GM23338 (cell line): ENCODE measurements around the gene SLC12A7. TPM values are rescaled to one million over a fixed set of nuclear protein-coding genes. Genes with fewer than 3 reads are reported as not detected.

Source experiments
- ATAC-seq: fragments of 200-7000 bp; cut with Tn5 transposase; 3 replicates; pipeline ENCODE4 v1.9.1; 2020
- DNase-seq: peaks from one replicate; pipeline ENCODE4 v3.0.0-alpha.2; 2015; ENCODE audit warnings: low spot score
- H2AFZ ChIP-seq: fragments of 200-600 bp; sonication (generic); 2 replicates; pipeline ENCODE4 v1.8.0; 2016; ENCODE audit warnings: antibody characterized with exemption, mild to moderate bottlenecking, moderate library complexity
- H3F3A ChIP-seq: fragments of 200-600 bp; sonication (generic); replicated peaks from 2 replicates; pipeline ENCODE4 v1.8.0; 2017; ENCODE audit warnings: antibody characterized with exemption, mixed run types, low read depth
- H3K27ac ChIP-seq: fragments of 200-600 bp; sonication (generic); 2 replicates; pipeline ENCODE4 v1.6.1; 2016; ENCODE audit warnings: low read depth
- H3K27me3 ChIP-seq: fragments of 200-600 bp; sonication (generic); 2 replicates; pipeline ENCODE4 v1.8.0; 2016; ENCODE audit warnings: mild to moderate bottlenecking, mixed run types, moderate library complexity; ENCODE audit not compliant: insufficient read depth
- H3K36me3 ChIP-seq: fragments of 200-600 bp; sonication (generic); 2 replicates; pipeline ENCODE4 v1.8.0; 2016; ENCODE audit warnings: mild to moderate bottlenecking; ENCODE audit not compliant: insufficient read depth
- H3K4me1 ChIP-seq: fragments of 200-600 bp; sonication (generic); 2 replicates; pipeline ENCODE4 v1.8.0; 2016; ENCODE audit warnings: mild to moderate bottlenecking, moderate library complexity; ENCODE audit not compliant: insufficient read depth
- H3K4me2 ChIP-seq: fragments of 200-600 bp; sonication (generic); 2 replicates; pipeline ENCODE4 v1.7.1; 2017; ENCODE audit warnings: mixed run types
- H3K4me3 ChIP-seq: fragments of 200-600 bp; sonication (generic); 2 replicates; pipeline ENCODE4 v1.6.1; 2016; ENCODE audit warnings: mixed run types
- H3K79me2 ChIP-seq: fragments of 200-600 bp; sonication (generic); replicated peaks from 2 replicates; pipeline ENCODE4 v1.8.0; 2017; ENCODE audit warnings: mild to moderate bottlenecking; ENCODE audit not compliant: insufficient read depth
- H3K9me2 ChIP-seq: fragments of 200-600 bp; sonication (generic); 2 replicates; pipeline ENCODE4 v1.8.0; 2017; ENCODE audit not compliant: insufficient read depth
- H4K20me1 ChIP-seq: fragments of 200-600 bp; sonication (generic); replicated peaks from 2 replicates; pipeline ENCODE4 v1.8.0; 2017; ENCODE audit warnings: mild to moderate bottlenecking; ENCODE audit not compliant: insufficient read depth
- H3K27ac Mint-ChIP-seq: 2 replicates; pipeline ENCODE4 v1.8.0; 2020; ENCODE audit warnings: inconsistent platforms, mild to moderate bottlenecking, moderate library complexity, mixed read lengths
- H3K27me3 Mint-ChIP-seq: 3 replicates; pipeline ENCODE4 v1.8.0; 2022; ENCODE audit warnings: low read depth, mild to moderate bottlenecking, moderate library complexity, mixed read lengths, inconsistent platforms; ENCODE audit not compliant: insufficient read depth, poor library complexity
- H3K36me3 Mint-ChIP-seq: 3 replicates; pipeline ENCODE4 v1.8.0; 2021; ENCODE audit warnings: low read depth, mild to moderate bottlenecking, inconsistent platforms, moderate library complexity, mixed read lengths
- H3K4me1 Mint-ChIP-seq: 3 replicates; pipeline ENCODE4 v1.8.0; 2020; ENCODE audit warnings: mild to moderate bottlenecking, inconsistent platforms, mixed read lengths
- H3K4me3 Mint-ChIP-seq: 3 replicates; pipeline ENCODE4 v1.8.0; 2021; ENCODE audit warnings: moderate library complexity, mild to moderate bottlenecking, inconsistent platforms, mixed read lengths
- H3K9me3 Mint-ChIP-seq: 3 replicates; pipeline ENCODE4 v1.8.0; 2020; ENCODE audit warnings: moderate library complexity, mild to moderate bottlenecking, inconsistent platforms, mixed read lengths
- EZH2 ChIP-seq: fragments of 200-600 bp; sonication (generic); IDR thresholded peaks from one replicate; pipeline ENCODE4 v1.8.0; 2017; ENCODE audit warnings: antibody characterized with exemption, mild to moderate bottlenecking, low read depth; ENCODE audit not compliant: unreplicated experiment
- EZH2phosphoT487 ChIP-seq: fragments of 200-600 bp; sonication (generic); IDR thresholded peaks from one replicate; pipeline ENCODE4 v1.8.1; 2018; ENCODE audit warnings: antibody characterized with exemption; ENCODE audit not compliant: unreplicated experiment
- JUNB ChIP-seq: IDR thresholded peaks from one replicate; pipeline ENCODE4 v1.6.1; 2016; ENCODE audit warnings: antibody characterized with exemption; ENCODE audit not compliant: unreplicated experiment
- POLR2AphosphoS5 ChIP-seq: IDR thresholded peaks from 2 replicates; pipeline ENCODE4 v1.6.1; 2016; ENCODE audit warnings: antibody characterized with exemption, low read depth
- ZNF114 ChIP-seq: fragments of 250-450 bp; sonication (Bioruptor Pico); IDR thresholded peaks from 2 replicates; pipeline ENCODE4 v1.5.0; 2020; ENCODE audit warnings: mild to moderate bottlenecking, moderate library complexity
- ZNF331 ChIP-seq: fragments of 250-450 bp; sonication (Bioruptor Pico); IDR thresholded peaks from 2 replicates; pipeline ENCODE4 v1.5.0; 2020; ENCODE audit warnings: low read depth, mild to moderate bottlenecking, moderate library complexity
- polyA plus RNA-seq: library from polyadenylated mRNA; unstranded; fragments of >200 nt; fragmentation: Nextera tagmentation; extraction: Ambion mirVana; gene quantifications from 2 replicates; pipeline ENCODE4 v1.2.1, GENCODE V29; 2016
- total RNA-seq: library from RNA; depleted of rRNA; stranded (reverse); fragments of >200 nt; shearing (Covaris generic); gene quantifications from 2 replicates; pipeline ENCODE4 v1.2.3, GENCODE V29; 2014
- TF ChIP-seq, protein P1 (sequence below): fragments of 250-450 bp; sonication (Bioruptor Pico); IDR thresholded peaks from 2 replicates; pipeline ENCODE4 v1.5.0; 2020; ENCODE audit warnings: mild to moderate bottlenecking, moderate library complexity
- TF ChIP-seq, protein P2 (sequence below): IDR thresholded peaks from one replicate; pipeline ENCODE4 v1.6.1; 2018; ENCODE audit warnings: antibody characterized with exemption; ENCODE audit not compliant: unreplicated experiment
- TF ChIP-seq, protein P3 (sequence below), 2 experiments: fragments of 200-600 bp in 1 of 2; sonication (generic) in 1 of 2; conservative IDR thresholded peaks; 2 replicates each; pipeline versions ENCODE4 v1.5.1 to v1.6.1; 2016 to 2017; ENCODE audit warnings: antibody characterized with exemption in 2 of 2, low read depth in 2 of 2, mild to moderate bottlenecking in 2 of 2, moderate library complexity in 1 of 2
- TF ChIP-seq, protein P4 (sequence below): IDR thresholded peaks from 2 replicates; pipeline ENCODE4 v1.6.1; 2016; ENCODE audit warnings: antibody characterized with exemption

Gene SLC12A7
- total and polyA plus RNA-seq, 2 experiments from 2014 or later: 7.4 to 32.2 TPM

DNA sequence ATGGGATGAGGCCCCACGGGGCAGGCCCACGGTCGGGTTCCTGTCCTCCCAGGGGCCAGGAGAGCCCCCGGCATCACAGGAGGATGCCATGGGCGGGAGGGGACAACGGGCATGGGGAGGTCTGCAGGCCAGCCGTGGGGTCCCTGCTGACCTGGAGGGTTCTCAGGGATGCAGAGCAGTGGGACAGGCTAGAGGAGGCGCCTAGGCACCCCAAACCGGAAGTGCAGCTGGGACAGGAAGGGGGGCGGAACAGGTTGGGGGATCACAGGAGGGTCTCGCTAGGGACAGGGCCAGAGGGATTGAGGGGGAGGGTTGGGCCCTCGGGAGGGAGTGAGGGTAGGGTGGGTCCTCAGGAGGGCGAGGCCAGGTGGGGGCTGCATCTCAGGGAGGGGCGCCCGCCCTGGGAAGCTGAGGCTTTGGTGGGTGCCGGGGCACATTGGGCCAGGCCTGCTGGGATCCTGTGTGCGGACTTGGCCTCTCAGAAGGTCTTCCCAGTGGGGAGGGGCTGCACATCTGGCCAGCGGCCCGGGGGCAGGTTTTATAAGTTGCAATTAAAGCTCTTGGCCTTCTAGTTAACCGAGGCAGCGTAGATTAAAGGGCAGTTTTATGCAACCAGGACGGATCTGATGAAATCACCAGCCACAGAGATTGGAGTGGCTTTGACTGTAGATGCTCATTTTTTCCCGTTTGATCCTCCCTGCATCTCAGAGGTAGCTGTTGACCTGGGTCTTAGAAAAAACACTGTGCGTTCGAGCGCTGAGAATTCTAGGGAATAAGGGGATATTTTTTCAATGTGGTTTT, 83.2 kb downstream of the SLC12A7 start:
- TF ChIP-seq ZNF331 (CRISPR knock-in tag): no peak
- TF ChIP-seq, protein P1, sequence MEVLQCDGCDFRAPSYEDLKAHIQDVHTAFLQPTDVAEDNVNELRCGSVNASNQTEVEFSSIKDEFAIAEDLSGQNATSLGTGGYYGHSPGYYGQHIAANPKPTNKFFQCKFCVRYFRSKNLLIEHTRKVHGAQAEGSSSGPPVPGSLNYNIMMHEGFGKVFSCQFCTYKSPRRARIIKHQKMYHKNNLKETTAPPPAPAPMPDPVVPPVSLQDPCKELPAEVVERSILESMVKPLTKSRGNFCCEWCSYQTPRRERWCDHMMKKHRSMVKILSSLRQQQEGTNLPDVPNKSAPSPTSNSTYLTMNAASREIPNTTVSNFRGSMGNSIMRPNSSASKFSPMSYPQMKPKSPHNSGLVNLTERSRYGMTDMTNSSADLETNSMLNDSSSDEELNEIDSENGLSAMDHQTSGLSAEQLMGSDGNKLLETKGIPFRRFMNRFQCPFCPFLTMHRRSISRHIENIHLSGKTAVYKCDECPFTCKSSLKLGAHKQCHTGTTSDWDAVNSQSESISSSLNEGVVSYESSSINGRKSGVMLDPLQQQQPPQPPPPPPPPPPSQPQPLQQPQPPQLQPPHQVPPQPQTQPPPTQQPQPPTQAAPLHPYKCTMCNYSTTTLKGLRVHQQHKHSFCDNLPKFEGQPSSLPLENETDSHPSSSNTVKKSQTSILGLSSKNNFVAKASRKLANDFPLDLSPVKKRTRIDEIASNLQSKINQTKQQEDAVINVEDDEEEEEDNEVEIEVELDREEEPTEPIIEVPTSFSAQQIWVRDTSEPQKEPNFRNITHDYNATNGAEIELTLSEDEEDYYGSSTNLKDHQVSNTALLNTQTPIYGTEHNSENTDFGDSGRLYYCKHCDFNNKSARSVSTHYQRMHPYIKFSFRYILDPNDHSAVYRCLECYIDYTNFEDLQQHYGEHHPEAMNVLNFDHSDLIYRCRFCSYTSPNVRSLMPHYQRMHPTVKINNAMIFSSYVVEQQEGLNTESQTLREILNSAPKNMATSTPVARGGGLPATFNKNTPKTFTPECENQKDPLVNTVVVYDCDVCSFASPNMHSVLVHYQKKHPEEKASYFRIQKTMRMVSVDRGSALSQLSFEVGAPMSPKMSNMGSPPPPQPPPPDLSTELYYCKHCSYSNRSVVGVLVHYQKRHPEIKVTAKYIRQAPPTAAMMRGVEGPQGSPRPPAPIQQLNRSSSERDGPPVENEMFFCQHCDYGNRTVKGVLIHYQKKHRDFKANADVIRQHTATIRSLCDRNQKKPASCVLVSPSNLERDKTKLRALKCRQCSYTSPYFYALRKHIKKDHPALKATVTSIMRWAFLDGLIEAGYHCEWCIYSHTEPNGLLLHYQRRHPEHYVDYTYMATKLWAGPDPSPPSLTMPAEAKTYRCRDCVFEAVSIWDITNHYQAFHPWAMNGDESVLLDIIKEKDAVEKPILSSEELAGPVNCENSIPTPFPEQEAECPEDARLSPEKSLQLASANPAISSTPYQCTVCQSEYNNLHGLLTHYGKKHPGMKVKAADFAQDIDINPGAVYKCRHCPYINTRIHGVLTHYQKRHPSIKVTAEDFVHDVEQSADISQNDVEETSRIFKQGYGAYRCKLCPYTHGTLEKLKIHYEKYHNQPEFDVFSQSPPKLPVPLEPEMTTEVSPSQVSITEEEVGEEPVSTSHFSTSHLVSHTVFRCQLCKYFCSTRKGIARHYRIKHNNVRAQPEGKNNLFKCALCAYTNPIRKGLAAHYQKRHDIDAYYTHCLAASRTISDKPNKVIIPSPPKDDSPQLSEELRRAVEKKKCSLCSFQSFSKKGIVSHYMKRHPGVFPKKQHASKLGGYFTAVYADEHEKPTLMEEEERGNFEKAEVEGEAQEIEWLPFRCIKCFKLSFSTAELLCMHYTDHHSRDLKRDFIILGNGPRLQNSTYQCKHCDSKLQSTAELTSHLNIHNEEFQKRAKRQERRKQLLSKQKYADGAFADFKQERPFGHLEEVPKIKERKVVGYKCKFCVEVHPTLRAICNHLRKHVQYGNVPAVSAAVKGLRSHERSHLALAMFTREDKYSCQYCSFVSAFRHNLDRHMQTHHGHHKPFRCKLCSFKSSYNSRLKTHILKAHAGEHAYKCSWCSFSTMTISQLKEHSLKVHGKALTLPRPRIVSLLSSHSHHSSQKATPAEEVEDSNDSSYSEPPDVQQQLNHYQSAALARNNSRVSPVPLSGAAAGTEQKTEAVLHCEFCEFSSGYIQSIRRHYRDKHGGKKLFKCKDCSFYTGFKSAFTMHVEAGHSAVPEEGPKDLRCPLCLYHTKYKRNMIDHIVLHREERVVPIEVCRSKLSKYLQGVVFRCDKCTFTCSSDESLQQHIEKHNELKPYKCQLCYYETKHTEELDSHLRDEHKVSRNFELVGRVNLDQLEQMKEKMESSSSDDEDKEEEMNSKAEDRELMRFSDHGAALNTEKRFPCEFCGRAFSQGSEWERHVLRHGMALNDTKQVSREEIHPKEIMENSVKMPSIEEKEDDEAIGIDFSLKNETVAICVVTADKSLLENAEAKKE (CRISPR knock-in tag): no peak
- no peak for TF ChIP-seq POLR2AphosphoS5
- no peak for TF ChIP-seq ZNF114 (CRISPR knock-in tag)
- TF ChIP-seq, protein P2, sequence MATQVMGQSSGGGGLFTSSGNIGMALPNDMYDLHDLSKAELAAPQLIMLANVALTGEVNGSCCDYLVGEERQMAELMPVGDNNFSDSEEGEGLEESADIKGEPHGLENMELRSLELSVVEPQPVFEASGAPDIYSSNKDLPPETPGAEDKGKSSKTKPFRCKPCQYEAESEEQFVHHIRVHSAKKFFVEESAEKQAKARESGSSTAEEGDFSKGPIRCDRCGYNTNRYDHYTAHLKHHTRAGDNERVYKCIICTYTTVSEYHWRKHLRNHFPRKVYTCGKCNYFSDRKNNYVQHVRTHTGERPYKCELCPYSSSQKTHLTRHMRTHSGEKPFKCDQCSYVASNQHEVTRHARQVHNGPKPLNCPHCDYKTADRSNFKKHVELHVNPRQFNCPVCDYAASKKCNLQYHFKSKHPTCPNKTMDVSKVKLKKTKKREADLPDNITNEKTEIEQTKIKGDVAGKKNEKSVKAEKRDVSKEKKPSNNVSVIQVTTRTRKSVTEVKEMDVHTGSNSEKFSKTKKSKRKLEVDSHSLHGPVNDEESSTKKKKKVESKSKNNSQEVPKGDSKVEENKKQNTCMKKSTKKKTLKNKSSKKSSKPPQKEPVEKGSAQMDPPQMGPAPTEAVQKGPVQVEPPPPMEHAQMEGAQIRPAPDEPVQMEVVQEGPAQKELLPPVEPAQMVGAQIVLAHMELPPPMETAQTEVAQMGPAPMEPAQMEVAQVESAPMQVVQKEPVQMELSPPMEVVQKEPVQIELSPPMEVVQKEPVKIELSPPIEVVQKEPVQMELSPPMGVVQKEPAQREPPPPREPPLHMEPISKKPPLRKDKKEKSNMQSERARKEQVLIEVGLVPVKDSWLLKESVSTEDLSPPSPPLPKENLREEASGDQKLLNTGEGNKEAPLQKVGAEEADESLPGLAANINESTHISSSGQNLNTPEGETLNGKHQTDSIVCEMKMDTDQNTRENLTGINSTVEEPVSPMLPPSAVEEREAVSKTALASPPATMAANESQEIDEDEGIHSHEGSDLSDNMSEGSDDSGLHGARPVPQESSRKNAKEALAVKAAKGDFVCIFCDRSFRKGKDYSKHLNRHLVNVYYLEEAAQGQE: no peak
- no peak for TF ChIP-seq JUNB
- TF ChIP-seq, protein P3, sequence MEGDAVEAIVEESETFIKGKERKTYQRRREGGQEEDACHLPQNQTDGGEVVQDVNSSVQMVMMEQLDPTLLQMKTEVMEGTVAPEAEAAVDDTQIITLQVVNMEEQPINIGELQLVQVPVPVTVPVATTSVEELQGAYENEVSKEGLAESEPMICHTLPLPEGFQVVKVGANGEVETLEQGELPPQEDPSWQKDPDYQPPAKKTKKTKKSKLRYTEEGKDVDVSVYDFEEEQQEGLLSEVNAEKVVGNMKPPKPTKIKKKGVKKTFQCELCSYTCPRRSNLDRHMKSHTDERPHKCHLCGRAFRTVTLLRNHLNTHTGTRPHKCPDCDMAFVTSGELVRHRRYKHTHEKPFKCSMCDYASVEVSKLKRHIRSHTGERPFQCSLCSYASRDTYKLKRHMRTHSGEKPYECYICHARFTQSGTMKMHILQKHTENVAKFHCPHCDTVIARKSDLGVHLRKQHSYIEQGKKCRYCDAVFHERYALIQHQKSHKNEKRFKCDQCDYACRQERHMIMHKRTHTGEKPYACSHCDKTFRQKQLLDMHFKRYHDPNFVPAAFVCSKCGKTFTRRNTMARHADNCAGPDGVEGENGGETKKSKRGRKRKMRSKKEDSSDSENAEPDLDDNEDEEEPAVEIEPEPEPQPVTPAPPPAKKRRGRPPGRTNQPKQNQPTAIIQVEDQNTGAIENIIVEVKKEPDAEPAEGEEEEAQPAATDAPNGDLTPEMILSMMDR (conservative IDR thresholded peaks at IDR 0.05; ENCODE audit: low read depth in 2 of 2): no peak
- TF ChIP-seq EZH2phosphoT487: no peak
- TF ChIP-seq EZH2: no peak
- TF ChIP-seq, protein P4, sequence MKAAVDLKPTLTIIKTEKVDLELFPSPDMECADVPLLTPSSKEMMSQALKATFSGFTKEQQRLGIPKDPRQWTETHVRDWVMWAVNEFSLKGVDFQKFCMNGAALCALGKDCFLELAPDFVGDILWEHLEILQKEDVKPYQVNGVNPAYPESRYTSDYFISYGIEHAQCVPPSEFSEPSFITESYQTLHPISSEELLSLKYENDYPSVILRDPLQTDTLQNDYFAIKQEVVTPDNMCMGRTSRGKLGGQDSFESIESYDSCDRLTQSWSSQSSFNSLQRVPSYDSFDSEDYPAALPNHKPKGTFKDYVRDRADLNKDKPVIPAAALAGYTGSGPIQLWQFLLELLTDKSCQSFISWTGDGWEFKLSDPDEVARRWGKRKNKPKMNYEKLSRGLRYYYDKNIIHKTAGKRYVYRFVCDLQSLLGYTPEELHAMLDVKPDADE: no peak
- no peak overlapping the region for H3K4me3 Mint-ChIP-seq
- no peaks in the 10 kb centered on the region for H3K36me3 ChIP-seq
- no peak for ATAC-seq
- H3K4me1 Mint-ChIP-seq: no peaks in the 10 kb centered on the region; the same call in 2 of the 3 replicates
- no peaks in the 10 kb centered on the region for H3K9me3 Mint-ChIP-seq
- H3K9me2 ChIP-seq: no peaks in the 10 kb centered on the region
- no peak for DNase-seq
- H3K4me2 ChIP-seq: no peak overlapping the region
- H4K20me1 ChIP-seq: no peaks in the 10 kb centered on the region
- no peaks in the 10 kb centered on the region for H3K4me1 ChIP-seq
- H3K36me3 Mint-ChIP-seq: no peaks in the 10 kb centered on the region
- no peak overlapping the region for H3K4me3 ChIP-seq
- H3K27me3 ChIP-seq: no peaks in the 10 kb centered on the region
- H3K27me3 Mint-ChIP-seq: peaks cover 4% of the 10 kb centered on the region
- H3F3A ChIP-seq: no peaks in the 10 kb centered on the region
- H2AFZ ChIP-seq: no peak overlapping the region
- H3K27ac Mint-ChIP-seq: no peak overlapping the region; the same call in 1 of the 2 replicates
- no peak overlapping the region for H3K27ac ChIP-seq
- H3K79me2 ChIP-seq: no peaks in the 10 kb centered on the region
